Breast epithelium (tissue), 3 donors: Measurements from ENCODE around the gene NEBL.

ENCODE experiments used
- POLR2A ChIP-seq: fragments of 450-650 bp; IDR thresholded peaks from one replicate; pipeline ENCODE4 v1.6.1; 2016; ENCODE audit warnings: antibody characterized with exemption, mild to moderate bottlenecking, moderate library complexity
- POLR2AphosphoS5 ChIP-seq, 3 donors: sonication (generic); formaldehyde crosslinking; IDR thresholded peaks; one replicate each; pipeline ENCODE4 v1.6.1; 2017; ENCODE audit warnings: antibody characterized with exemption in 3 of 3
- TF ChIP-seq, protein P1 (sequence below), 3 donors: fragments of 450-650 bp; IDR thresholded peaks; one replicate each; pipeline ENCODE4 v1.5.1; 2016 to 2017; ENCODE audit warnings: antibody characterized with exemption in 3 of 3, mild to moderate bottlenecking in 3 of 3, moderate library complexity in 3 of 3

- TF ChIP-seq, protein P1, sequence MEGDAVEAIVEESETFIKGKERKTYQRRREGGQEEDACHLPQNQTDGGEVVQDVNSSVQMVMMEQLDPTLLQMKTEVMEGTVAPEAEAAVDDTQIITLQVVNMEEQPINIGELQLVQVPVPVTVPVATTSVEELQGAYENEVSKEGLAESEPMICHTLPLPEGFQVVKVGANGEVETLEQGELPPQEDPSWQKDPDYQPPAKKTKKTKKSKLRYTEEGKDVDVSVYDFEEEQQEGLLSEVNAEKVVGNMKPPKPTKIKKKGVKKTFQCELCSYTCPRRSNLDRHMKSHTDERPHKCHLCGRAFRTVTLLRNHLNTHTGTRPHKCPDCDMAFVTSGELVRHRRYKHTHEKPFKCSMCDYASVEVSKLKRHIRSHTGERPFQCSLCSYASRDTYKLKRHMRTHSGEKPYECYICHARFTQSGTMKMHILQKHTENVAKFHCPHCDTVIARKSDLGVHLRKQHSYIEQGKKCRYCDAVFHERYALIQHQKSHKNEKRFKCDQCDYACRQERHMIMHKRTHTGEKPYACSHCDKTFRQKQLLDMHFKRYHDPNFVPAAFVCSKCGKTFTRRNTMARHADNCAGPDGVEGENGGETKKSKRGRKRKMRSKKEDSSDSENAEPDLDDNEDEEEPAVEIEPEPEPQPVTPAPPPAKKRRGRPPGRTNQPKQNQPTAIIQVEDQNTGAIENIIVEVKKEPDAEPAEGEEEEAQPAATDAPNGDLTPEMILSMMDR (IDR thresholded peaks at IDR 0.05): no peak
- TF ChIP-seq POLR2AphosphoS5 (IDR thresholded peaks at IDR 0.05) (no peak), POLR2A (no peak)
Observed at GRCh38 chr10:20809631-20810030, 87.5 kb downstream of the NEBL start.
